ENCODE data around the gene RYR1.

DNA sequence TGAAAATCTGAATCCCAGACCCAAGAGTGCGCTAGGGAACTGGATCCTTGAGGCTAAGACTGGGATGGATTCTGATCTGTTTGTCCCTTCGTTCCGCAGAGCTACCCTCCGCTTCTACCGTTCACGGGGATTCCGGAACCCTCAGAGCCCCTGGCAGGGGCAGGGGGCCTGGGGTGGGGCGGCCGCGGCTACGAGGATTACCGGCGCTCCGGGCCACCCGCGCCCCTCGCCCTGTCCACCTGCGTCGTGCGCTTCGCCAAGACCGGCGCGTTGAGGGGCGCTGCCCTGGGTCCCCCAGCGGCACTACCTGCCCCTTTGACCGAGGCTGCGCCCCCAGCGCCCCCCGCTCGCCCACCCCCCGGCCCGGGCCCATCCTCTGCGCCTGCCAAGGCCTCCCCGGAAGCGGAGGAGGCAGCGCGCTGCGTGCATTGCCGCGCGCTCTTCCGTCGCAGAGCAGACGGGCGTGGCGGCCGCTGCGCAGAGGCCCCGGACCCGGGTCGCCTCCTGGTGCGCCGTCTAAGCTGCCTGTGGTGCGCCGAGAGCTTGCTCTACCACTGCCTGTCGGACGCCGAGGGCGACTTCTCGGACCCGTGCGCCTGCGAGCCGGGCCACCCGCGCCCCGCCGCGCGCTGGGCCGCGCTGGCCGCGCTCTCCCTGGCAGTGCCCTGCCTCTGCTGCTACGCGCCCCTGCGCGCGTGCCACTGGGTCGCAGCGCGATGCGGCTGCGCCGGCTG, 37.9 kb upstream of the RYR1 start:
- TF ChIP-seq, protein P1, sequence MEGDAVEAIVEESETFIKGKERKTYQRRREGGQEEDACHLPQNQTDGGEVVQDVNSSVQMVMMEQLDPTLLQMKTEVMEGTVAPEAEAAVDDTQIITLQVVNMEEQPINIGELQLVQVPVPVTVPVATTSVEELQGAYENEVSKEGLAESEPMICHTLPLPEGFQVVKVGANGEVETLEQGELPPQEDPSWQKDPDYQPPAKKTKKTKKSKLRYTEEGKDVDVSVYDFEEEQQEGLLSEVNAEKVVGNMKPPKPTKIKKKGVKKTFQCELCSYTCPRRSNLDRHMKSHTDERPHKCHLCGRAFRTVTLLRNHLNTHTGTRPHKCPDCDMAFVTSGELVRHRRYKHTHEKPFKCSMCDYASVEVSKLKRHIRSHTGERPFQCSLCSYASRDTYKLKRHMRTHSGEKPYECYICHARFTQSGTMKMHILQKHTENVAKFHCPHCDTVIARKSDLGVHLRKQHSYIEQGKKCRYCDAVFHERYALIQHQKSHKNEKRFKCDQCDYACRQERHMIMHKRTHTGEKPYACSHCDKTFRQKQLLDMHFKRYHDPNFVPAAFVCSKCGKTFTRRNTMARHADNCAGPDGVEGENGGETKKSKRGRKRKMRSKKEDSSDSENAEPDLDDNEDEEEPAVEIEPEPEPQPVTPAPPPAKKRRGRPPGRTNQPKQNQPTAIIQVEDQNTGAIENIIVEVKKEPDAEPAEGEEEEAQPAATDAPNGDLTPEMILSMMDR (IDR thresholded peaks at IDR 0.05), result no peak
- no peak for TF ChIP-seq POLR2A (IDR thresholded peaks at IDR 0.05)
